IPS DF 6.9 (cell line): ENCODE measurements around the gene RHOBTB3.

Source experiments
- DNase-seq: peaks from one replicate; pipeline ENCODE4 v3.0.0-alpha.2; 2013; ENCODE audit warnings: low read depth, low spot score
- H3K27ac ChIP-seq: one replicate; pipeline ENCODE4 v1.5.1; 2013; ENCODE audit warnings: low read length, control low read depth
- H3K27me3 ChIP-seq: 2 replicates; pipeline ENCODE4 v1.6.1; 2013; ENCODE audit warnings: mild to moderate bottlenecking, low read length; ENCODE audit not compliant: control insufficient read depth, insufficient read depth
- H3K36me3 ChIP-seq: 2 replicates; pipeline ENCODE4 v1.6.1; 2013; ENCODE audit warnings: low read length; ENCODE audit not compliant: control insufficient read depth, insufficient read depth
- H3K4me1 ChIP-seq: 2 replicates; pipeline ENCODE4 v1.6.1; 2013; ENCODE audit warnings: low read length; ENCODE audit not compliant: control insufficient read depth, insufficient read depth
- H3K4me3 ChIP-seq: 2 replicates; pipeline ENCODE4 v1.5.1; 2013; ENCODE audit warnings: mild to moderate bottlenecking, low read length
- H3K9me3 ChIP-seq: 2 replicates; pipeline ENCODE4 v1.6.1; 2013; ENCODE audit warnings: low read length, inconsistent platforms; ENCODE audit not compliant: control insufficient read depth, insufficient read depth
- WGBS: extraction: QIAGEN DNeasy Blood & Tissue Kit; methylation state at CpG from one replicate; pipeline ENCODE4 v1.1.7; 2013; ENCODE audit warnings: mixed read lengths, missing lambda C conversion rate; ENCODE audit not compliant: insufficient read length, insufficient coverage; 5-methylcytosine and 5-hydroxymethylcytosine counted together

The RHOBTB3 gene

DNA sequence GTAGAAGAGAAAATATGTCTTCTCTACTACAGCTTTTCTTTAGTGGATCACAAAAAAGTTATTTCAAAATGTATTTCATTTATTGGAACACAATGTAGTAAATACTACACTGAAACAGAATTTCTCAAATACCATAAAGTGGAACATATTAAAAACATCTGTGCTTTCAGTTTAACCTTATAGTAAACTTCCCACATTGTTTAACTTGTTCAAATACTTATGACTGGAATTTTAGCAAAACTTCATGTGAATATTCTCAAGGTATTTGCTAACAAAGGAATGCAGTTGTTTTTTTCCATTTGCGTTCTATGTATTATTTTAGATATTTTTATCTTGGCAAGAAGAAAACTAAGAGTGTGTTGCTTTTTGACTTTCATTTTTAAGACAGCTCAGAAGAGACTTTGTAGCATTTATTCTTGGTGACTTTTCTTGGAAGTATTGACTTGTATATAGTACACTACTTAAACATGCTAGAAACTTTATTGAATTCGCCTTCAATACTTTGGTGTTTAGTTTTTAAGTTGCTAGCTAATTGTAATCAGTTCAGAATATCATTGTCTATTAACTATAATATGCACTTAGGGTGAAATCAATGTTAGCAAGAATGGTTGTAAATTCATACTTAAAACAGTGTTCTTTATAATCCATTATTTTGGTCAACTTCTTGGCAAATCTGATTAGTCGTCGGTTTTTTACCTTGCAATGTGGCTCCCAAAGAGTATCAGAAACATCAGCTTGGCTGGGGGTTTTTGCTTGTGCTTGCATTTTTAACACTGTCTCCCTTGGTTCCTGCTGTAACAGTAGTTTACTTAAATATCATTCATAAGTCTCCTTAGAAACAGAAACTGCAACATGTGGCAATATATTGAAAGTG is 5.0 kb upstream of the RHOBTB3 start:
- H3K4me1 ChIP-seq: 0 out of 2 replicates have a peak, but pooled peaks cover 1% of the 10 kb centered on the region

DNA sequence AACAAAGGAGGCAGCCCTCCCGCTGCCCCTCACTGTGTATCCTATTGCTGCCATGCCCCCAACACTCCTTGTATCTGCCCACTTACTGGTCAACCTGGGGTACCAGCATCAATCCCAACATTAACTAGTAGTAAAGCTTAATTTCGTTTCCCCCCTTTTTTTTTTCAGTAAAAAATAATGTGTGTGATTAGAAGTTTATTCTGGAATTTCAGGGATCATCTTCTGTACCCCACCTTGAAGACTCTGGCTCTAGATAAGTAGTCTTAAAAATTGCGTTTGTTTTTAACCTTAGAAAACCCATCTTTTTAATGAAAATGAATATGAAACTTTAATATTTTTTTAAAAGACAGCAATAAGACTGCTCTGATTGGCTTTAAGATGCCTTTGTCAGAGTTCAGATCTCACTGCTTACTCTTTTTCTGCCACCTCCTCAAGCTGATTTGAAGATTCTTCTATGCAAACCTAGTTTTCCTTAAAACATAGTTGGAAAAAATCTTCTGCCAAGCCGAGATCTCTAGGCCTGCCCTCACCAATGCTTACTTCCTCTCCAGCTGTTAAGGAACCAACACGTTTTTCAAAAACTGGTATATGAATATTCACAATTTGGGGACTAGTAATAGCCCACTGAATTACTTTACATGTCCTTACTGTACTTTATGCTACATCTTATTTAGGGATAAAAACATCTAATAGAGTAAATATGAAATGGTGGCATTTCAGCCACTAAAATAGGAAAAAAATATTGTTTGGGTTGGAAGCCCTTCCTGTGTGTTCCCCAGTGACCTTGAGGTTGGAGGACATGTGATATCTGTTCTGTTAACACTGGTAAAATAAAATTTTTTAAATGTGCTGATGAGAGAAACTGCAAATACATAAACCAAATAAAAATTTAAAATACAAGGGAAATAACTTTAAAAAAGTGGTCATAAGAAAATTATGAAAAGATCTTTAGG is 4.0 kb upstream of the RHOBTB3 start:
- H3K4me1 ChIP-seq: 0 out of 2 replicates have a peak, but pooled peaks cover 1% of the 10 kb centered on the region
- no peak overlapping the region for H3K27ac ChIP-seq
- no peaks in the 10 kb centered on the region for H3K9me3 ChIP-seq
- WGBS: no CpG with 5 or more reads among the region's 5 CpGs
- no peaks in the 10 kb centered on the region for H3K36me3 ChIP-seq
- H3K4me3 ChIP-seq: no peak overlapping the region
- no peak for DNase-seq
- peaks cover 4% of the 10 kb centered on the region; the same call in 1 of the 2 replicates for H3K27me3 ChIP-seq

More for the DNA sequence above, 5.0 kb upstream of the RHOBTB3 start:
- DNase-seq: no peak
- H3K27me3 ChIP-seq: peaks cover 2% of the 10 kb centered on the region; the same call in 1 of the 2 replicates
- no peak overlapping the region for H3K4me3 ChIP-seq
- H3K36me3 ChIP-seq: no peaks in the 10 kb centered on the region
- H3K27ac ChIP-seq: no peak overlapping the region
- WGBS: no CpG with 5 or more reads among the region's 4 CpGs
- H3K9me3 ChIP-seq: no peaks in the 10 kb centered on the region

DNA sequence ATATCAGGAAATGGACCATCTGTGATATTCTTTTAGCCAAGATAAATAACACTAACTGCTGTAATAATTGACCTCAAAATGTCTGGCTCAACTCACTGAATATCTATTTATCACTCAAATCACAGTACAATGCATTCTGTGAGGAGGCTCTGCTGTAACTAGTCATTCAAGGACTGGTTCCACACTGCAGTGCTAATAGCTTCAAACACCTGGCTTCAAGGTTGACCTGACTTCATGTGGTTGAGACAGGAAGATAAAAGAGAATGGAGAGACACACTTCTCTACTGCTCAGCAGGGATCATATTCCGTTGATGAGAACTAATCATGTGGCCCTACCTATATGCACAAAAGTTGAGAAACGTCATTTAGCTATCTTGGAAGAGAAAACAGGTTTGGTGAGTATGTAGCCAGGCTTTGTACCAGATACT is 3.4 kb upstream of the RHOBTB3 start:
- DNase-seq: no peak
- 0 out of 2 replicates have a peak, but pooled peaks cover 1% of the 10 kb centered on the region for H3K4me1 ChIP-seq

GRCh38 chr5:95728494-95729114 is 2.5 kb upstream of the RHOBTB3 start:
- no CpG with 5 or more reads among the region's 3 CpGs for WGBS
- no peak for DNase-seq
- 0 out of 2 replicates have a peak, but pooled peaks cover 1% of the 10 kb centered on the region for H3K4me1 ChIP-seq
- H3K4me3 ChIP-seq: no peak overlapping the region
- no peaks in the 10 kb centered on the region for H3K9me3 ChIP-seq
- no peaks in the 10 kb centered on the region for H3K36me3 ChIP-seq
- H3K27me3 ChIP-seq: peaks cover 9% of the 10 kb centered on the region; the same call in 1 of the 2 replicates
- no peak overlapping the region for H3K27ac ChIP-seq

More for the DNA sequence above, 3.4 kb upstream of the RHOBTB3 start:
- H3K27ac ChIP-seq: no peak overlapping the region
- H3K36me3 ChIP-seq: no peaks in the 10 kb centered on the region
- H3K4me3 ChIP-seq: no peak overlapping the region
- peaks cover 7% of the 10 kb centered on the region; the same call in 1 of the 2 replicates for H3K27me3 ChIP-seq
- no peaks in the 10 kb centered on the region for H3K9me3 ChIP-seq
- no CpG with 5 or more reads among the region's 2 CpGs for WGBS

- Histone ChIP-seq H3K36me3 (no peaks in the 10 kb centered on the region), H3K9me3 (no peaks in the 10 kb centered on the region), H3K27me3 (peaks cover 9% of the 10 kb centered on the region; the same call in 1 of the 2 replicates), H3K4me1 (0 out of 2 replicates have a peak, but pooled peaks cover 1% of the 10 kb centered on the region), H3K4me3 (no peak overlapping the region), H3K27ac (no peak overlapping the region)
- no peak for DNase-seq
- WGBS: no CpG with 5 or more reads among the region's 8 CpGs
Observed at GRCh38 chr5:95729115-95730010, 1.8 kb upstream of the RHOBTB3 start.

- DNase-seq: no peak
- H3K4me1 ChIP-seq: 0 out of 2 replicates have a peak, but pooled peaks cover 1% of the 10 kb centered on the region
- H3K27me3 ChIP-seq: peaks cover 9% of the 10 kb centered on the region; the same call in 1 of the 2 replicates
- peak overlapping the region; percentile 88; the same call in 1 of the 2 replicates for H3K4me3 ChIP-seq
- no peaks in the 10 kb centered on the region for H3K9me3 ChIP-seq
- no peaks in the 10 kb centered on the region for H3K36me3 ChIP-seq
- H3K27ac ChIP-seq: no peak overlapping the region
- WGBS: 100% methylated on average over 1 of the region's 11 CpGs
Observed at GRCh38 chr5:95730011-95730700, 980 bp upstream of the RHOBTB3 start.

DNA sequence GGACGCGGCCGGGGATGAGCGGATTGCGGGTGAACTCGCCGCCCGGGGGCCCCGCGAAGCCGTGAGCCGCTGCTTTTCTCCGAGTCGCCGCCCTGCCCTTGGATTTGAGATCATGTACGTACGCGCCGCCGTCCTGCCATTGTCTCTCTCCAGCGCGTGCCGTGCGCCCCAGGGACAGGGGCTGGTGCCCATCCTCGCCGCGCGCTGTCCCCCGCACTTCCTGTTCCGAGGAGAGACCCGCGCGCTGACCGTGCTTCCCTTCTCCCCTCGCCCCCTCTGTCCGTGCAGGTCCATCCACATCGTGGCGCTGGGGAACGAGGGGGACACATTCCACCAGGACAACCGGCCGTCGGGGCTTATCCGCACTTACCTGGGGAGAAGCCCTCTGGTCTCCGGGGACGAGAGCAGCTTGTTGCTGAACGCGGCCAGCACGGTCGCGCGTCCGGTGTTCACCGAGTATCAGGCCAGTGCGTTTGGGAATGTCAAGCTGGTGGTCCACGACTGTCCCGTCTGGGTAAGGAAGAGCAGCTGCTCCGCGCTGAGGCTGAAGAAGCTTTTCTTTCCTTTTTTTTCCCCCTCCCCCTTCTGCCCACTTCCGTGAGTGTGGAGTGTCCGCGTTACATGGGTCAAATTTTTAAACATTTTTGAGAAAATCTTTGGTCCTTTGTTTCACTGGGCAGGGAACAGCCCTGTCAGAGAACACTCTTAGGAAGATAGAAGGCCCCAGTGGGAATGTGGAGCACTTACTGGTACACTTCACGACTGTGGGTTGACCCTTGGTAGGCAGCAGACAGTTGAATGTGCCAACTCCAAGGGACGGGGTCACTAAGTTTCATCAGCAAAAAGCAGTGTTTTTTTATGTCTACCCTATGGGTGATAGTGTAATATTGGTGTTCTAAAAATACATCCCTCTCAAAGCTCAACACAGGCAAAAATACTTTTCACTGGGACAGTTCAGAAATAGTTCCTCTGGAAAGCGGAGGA is 727 bp downstream of the RHOBTB3 start:
- Histone ChIP-seq H3K27ac (no peak overlapping the region), H3K9me3 (no peaks in the 10 kb centered on the region), H3K4me1 (0 out of 2 replicates have a peak, but pooled peaks cover 1% of the 10 kb centered on the region), H3K36me3 (no peaks in the 10 kb centered on the region), H3K4me3 (peak overlapping the region; percentile 88; the same call in 1 of the 2 replicates), H3K27me3 (peaks cover 9% of the 10 kb centered on the region; the same call in 1 of the 2 replicates)
- DNase-seq: no peak
- no CpG with 5 or more reads among the region's 64 CpGs for WGBS

- DNase-seq: no peak
- Histone ChIP-seq H3K27ac (no peak overlapping the region), H3K27me3 (peaks cover 9% of the 10 kb centered on the region; the same call in 1 of the 2 replicates), H3K4me3 (no peak overlapping the region), H3K36me3 (no peaks in the 10 kb centered on the region), H3K4me1 (0 out of 2 replicates have a peak, but pooled peaks cover 1% of the 10 kb centered on the region), H3K9me3 (no peaks in the 10 kb centered on the region)
- WGBS: no CpG with 5 or more reads among the region's 9 CpGs
Observed at GRCh38 chr5:95733107-95733665, 2.0 kb downstream of the RHOBTB3 start.
